GM18508 (cell line): ENCODE results near the gene ACOT11.
"Not testable (repeated sequence)": the region's sequence is repeated elsewhere in the genome, so short reads cannot be mapped to it uniquely, and the experiment has no call there.

ENCODE experiments used
- ATAC-seq: cut with Tn5 transposase; IDR thresholded peaks from one replicate; pipeline ENCODE4 v1.9.1; 2021; ENCODE audit warnings: moderate number of reproducible peaks; ENCODE audit not compliant: insufficient read depth, unreplicated experiment

The ACOT11 gene

DNA sequence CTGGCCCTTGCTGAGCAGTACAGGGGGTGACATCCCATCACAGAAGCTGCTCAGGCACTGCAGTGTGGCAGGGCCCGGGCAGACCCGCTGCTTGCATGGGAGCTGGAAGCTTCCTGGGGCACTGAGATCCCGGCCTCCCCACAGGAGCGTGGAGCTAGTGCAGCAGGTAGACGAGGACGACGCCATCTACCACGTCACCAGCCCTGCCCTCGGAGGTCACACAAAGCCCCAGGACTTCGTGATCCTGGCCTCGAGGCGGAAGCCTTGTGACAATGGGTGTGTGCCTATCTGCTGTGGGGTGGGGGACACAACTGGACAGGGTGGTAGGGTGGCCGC is 58.9 kb downstream of the ACOT11 start:
- no peak for ATAC-seq

DNA sequence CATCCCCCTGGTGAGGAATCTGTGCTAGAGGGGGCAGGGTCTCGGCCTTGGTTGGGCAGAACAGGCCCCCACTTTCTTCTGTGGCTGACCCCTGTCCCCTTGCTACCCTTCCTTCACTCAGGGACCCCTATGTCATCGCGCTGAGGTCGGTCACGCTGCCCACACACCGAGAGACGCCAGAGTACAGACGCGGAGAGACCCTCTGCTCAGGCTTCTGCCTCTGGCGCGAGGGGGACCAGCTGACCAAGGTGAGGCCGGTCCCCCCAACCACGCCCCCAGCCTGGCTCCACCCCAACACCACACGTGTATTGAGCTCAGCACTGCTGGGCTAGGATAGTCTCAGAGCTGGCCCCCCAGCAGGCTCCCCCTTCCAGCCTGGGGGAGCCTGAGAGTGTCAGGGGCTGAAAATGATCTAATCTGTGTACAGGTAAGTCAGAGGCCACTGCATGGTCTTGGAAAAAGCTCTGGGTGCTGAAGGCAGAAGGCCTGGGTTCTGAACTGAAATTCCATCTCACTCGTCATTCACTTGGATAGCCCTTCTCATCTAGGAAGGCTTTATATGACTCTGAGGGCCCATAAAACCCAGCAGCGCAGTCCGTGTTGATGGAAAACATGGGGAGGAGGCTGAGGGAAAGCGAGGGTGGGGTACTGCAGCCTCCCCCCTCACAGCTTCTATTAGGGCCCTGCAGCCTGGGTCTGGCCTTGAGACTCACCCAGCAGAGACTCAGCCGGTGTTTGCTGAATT is 60.0 kb downstream of the ACOT11 start:
- ATAC-seq: no peak

DNA sequence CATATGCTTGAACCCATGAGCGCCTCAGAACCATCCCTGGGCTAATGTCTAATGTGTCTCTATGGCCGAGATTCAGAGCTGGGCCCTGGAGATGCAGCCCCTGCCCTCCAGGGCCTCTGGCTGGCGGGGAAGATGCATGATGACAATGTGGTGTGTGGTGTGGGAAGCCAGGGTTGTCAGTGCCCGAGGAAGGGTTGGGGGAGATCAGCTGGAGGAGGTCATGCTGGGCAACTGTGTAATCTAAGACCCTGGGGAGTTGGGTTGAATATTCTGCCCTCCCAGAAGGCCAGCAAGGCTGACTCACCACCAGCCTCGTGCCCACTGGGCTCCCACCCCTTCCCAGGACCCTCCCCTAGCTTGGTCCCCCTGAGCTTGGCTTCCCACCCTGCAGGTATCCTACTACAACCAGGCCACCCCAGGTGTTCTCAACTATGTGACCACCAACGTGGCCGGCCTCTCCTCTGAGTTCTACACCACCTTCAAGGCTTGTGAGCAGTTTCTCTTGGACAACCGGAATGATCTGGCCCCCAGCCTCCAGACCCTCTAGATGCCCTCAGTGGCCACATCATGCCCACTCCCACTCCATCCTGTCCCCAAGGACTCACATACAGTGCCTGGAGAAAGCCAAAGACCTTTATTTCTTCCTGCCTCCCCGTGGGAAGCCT is 60.7 kb downstream of the ACOT11 start:
- no peak for ATAC-seq

DNA sequence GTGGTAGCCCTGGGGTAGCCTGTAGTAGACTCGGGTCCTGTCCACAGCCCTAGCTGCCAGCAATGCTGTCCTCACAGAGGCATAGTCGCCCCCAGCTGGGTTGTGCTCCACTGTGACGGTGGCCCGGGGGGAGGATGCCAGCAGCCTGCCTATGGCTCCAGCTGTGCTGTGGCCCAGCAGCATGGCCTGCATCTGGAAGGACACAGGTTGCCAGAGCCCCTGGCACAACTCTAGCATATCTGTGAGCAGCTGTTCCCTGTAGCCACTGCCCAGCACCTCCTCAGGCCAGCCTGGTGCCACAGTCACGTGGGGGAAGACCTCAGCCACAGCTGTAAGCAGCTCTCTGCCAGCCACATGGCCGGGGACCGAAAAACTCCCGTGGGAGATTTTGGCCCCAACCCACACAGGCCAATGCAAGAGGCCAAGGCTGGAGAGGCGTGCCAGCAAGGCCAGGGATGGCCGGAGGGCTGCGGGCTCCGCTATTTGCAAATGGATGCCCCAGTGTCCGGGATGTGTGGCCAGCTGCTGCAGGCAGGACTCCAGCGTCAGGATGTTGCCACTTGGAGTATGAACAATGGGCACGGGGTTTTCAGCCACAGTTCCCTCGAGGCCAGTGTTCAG is 61.4 kb downstream of the ACOT11 start:
- ATAC-seq: no peak

DNA sequence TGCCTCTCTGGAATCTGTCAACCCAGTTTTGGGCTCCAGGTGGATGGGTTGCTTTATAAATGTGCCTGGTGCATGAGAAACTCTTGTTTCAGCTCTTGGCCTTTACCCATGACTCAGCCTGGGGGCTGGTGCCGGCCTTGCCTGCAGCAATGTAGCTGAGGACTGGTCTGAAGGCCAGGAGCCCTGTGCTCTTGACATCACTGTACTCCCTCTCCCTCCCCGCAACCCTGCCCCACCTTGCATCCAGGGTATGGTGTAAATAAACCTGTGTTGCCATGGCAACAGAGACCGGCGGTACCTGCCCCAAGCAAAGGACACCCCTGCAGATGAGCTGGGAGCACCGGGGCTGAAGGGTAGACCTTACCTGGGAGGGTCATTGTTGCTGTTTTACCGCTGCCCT is 62.0 kb downstream of the ACOT11 start:
- no peak for ATAC-seq

DNA sequence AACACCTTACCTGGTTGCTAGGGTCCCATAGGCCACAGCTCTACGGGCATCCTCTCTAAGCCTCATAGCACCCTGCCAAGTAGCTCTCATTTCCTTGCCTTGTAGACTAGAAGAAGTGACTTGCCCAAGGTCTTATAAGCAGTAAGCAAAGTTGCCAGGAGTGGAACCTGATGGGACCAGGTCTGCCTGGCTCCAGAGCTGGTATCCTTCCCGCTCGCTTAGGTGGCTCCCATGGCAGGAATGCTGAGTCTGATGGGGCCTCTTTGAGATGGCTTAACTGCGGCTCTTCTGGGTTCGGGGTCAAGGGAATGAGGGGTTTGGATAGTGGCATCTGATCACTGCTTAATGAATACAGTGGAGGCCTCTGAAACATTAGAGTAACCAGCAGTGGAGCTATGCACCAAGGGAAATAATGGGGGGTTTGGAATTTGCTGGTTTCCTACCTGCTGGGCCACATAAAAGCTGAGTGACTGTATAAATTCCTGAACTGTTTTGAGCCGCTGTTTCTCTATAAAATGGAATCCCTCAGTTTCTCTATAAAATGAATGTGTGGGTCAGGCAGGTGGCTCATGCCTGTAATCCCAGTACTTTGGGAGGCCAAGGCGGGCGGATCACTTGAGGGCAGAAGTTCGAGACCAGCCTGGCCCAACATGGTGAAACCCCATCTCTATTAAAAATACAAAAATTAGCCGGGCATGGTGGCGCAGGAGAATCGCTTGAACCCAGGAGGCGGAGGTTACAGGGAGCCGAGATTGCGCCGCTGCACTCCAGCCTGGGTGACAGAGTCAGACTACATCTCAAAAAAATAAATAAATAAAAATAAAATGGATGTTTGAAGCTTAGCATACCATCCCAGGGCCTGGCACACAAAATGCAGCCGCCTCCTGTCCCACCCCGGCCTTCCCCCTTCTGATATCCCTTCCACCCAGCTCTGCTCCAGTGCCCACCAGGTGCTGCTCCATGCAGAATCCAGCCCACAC is 62.9 kb downstream of the ACOT11 start:
- no peak for ATAC-seq

DNA sequence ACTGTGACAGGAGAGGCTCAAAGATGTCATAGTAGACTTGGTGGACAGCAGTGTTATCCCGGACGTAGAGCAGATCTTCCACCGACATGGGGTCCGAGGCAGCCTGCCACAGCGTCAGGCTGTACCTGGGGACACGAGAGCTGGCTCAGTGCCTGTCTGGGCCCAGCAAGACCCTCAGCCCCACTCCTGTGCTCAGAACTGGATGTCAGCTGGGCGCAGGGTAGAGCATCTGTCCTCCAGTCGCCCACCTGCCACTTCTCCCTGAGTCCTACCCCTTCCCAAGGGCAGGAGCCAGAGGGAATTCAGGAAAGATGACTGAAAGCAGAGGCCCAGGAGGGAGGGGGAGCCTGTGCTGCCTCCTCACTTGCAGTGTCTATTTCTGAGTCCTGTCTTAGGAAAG is 63.6 kb downstream of the ACOT11 start:
- ATAC-seq: no peak

DNA sequence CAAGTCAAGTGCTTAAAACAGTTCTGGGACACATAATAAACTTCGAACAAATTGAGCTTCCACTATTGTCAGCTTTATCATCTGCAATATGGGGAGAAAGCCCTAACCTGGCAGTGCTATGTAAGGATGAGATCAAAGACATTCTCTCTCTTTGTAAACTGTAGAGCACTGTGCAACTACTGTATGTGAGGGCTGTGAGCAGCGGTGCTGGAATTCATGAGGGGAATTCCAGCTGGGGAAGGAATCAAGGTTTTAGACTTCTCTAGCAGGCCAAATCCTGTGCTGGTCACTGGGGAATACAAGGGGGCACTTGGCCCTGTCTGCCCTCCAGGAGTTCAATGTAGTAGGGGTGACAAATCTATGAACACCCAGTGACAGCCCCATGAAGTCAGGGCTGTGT is 66.0 kb downstream of the ACOT11 start:
- no peak for ATAC-seq

DNA sequence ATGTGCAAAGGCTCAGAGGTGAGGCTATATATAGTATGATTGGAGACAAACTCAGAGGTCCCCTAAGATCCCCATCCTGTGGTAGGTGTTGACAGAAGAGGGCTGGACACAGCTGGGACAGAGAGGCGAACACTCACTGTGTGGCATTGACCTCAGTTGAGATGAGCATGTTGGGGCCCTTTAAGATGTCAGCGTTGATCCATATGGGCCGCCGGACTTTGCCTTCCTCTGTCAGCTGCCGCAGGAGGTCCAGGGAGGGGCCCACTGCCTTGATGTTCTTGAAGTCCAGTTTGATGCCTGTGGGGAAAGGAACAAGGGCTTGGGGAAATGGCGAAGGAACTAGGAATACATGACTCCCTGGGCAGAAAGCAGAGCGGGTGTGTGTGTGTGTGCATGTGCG is 66.5 kb downstream of the ACOT11 start:
- ATAC-seq: no peak

DNA sequence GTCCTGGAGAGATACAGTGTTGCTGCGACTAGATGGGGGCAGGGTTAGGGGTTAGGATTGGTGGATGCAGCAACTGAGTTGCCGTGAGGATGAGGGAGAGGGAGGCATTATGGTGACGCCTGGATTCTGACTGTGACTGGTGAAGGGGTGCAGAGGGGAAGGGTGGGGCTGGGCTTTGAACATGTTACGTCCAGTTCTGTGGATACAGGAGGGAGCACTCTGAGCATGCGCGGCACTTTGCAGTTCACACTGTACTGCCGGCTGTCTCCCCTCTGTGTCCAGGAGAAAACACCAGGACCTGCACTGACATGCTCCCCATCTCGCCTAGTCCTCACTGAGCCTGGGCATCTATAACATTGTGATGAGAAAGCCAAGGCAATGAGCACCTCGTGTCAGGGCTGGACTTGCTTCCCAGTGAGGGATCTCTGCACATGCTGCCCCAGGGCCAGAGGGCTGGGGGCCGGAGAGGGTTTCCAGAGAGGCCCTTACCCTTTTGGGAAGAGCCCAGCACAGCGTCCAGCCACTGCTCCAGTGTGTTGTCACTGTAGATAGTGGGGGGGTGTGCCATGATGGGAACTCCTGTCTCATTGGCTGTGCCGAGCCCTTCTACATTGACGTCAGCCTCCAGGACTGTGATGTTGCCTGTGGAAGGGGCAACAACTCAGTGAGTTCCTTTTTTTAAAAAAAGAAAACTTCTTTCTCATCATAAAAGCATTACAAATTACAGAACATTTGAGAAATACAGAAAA is 67.7 kb downstream of the ACOT11 start:
- ATAC-seq: no peak

DNA sequence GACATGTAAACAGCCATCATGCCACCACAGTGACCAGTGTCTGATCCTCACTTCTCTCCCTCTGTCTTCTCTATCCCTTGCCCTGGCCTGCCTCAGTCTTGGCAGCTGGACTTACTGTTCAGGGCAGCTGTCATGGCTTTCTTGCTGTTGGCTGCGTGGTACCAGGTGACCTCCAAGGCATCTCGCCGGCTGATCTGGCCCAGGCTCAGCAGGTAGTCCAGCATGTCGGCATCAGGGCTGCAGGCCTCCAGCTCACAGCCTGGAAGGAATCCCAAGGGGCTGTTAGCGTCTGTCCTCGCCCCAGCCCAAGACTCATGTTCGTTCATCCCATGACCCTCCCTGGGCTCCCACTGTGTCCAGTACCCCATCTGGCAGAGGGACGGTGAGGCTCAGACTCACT is 71.7 kb downstream of the ACOT11 start:
- ATAC-seq: no peak

DNA sequence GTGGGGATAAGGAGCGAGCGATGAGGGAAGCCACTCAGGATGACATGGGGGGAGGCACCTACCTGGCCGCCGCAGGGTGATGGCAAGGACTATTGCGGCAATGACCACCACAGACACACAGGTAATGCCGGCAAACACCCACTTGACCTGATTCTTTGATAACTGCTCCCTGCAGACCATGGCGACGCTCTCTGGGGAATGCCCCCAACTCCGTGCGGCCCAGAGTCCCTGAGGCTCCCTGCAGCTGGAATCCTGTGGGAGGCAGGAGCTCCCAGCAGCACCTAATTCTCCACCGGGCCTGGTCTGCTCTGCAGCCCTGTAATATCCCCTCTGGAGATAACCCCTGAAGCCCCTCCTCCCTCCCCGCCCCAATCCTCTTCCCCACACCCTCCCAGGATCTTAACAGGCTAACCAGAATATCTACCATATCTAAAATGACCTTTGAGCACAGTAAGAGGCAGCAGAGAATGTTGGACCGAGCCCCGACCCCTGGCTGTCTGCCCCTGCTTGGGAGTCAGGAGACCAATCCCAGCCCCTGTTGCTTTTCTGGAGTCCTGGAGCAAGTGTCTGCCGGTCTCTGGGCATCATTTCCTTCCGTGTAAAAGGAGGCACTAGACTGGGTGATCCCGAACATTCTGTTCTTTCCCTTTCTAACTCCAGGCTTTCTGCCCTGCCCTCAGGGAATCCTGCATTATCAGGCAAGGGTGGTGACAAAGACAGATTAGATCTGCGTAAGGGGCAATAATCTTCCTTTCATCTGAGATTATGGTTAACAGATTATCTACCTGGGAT is 75.4 kb downstream of the ACOT11 start, which contains the start of gene FAM151A:
Gene FAM151A (minus strand): TSS at position 310 of the 792 bp plus-strand sequence. CDS start 130 bp downstream, at position 180.
- ATAC-seq: no peak

DNA sequence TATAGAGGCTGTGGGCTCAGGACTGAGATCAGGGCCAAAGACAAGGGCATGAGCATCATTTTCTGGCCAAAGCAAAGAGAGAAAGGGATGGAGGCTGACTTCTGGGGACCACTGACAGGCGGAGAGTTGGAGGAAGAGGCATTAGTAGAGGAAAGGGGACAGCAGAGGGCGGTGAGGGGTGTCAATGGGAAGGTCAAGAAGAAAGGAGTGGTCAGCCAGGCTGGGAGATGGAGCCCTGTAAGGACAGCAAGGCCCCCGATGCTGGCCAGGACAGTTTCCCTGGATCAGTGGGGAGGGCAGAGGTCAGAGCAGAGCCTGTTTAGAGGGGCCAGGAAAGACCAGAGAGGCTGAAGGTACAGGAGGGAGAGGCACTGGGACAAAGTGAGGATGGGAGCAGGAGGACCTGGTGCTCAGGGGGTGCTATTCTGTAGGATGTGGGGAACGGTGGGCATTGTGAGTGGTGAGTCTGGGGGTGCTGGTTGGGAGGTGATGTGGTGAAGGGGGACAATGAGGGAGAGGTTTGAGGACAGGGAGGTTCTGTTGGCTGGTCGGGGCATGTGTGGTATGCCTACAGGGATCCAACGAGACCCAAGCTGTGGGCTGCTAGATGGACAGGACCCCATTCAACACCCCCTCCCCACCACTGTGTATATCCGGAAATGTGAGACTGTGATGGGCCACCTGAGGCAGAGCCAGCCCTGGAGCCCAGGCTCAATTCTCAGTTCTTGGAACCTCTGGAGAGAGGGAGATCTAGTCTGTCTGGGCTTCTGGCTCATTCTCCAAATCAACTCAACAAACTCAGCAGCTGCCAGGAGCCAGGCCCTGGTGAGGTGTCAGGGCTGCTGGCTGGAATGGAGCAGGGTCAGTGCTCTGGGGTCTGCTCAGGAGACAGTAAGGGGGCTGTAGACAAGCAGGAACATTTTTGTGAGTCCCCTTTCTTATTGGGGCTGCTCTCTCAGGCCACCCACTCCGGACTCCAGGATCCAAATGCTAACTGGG is 76.7 kb downstream of the ACOT11 start:
- no peak for ATAC-seq

DNA sequence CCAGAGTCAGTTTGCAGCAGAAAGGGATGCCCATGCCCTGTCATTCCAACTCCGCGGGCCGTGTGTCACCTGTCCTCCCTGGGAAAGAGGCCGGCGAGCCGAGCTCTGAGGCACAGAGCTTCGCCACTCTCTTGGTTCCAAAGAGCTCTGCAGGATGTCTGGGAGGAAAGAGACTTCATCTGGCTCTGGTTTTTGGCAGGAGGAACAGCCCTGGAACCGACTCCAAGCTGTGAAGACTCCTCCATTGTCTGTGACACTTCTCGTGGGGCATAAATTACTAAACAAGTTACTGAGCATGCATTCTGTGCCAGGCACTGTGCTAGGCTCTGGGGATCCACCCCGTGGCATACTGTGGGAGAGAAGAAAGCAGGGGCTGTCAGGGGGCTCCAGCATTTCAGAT is 79.2 kb downstream of the ACOT11 start:
- no peak for ATAC-seq

DNA sequence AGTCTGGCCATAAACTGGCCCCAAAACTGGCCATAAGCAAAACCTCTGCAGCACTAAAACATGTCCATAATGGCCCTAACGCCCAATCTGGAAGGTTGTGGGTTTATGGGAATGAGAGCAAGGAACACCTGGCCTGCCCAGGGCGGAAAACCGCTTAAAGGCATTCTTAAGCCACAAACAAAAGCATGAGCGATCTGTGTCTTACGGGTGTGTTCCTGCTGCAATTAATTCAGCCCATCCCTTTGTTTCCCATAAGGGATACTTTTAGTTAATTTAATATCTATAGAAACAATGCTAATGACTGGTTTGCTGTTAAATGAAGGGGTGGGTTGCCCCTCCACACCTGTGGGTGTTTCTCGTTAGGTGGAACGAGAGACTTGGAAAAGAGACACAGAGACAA is 87.8 kb downstream of the ACOT11 start:
- ATAC-seq: not testable (repeated sequence)

DNA sequence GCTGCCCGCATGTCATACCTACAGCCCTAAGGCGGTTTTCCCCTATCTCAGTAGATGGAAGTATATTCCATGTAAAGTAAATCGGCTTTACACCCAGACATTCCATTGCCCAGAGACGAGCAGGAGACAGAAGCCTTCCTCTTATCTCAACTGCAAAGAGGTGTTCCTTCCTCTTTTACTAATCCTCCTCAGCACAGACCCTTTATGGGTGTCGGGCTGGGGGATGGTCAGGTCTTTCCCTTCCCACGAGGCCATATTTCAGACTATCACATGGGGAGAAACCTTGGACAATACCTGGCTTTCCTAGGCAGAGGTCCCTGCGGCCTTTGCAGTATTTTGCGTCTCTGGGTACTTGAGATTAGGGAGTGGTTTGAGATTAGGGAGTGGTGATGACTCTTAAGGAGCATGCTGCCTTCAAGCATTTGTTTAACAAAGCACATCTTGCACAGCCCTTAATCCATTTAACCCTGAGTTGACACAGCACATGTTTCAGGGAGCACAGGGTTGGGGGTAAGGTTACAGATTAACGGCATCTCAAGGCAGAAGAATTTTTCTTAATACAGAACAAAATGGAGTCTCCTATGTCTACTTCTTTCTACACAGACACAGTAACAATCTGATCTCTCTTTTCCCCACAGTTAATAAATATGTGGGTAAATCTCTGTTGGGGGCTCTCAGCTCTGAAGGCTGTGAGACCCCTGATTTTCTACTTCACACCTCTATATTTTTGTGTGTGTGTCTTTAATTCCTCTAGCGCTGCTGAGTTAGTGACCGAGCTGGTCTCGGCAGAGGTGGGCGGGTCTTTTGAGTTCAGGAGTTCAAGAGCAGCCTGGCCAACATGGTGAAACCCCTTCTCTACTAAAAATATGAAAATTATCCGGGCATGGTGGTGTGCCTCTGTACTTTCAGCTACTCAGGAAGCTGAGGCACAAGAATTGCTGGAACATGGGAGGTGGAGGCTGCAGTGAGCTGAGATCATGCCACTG is 88.7 kb downstream of the ACOT11 start:
- not testable (repeated sequence) for ATAC-seq

DNA sequence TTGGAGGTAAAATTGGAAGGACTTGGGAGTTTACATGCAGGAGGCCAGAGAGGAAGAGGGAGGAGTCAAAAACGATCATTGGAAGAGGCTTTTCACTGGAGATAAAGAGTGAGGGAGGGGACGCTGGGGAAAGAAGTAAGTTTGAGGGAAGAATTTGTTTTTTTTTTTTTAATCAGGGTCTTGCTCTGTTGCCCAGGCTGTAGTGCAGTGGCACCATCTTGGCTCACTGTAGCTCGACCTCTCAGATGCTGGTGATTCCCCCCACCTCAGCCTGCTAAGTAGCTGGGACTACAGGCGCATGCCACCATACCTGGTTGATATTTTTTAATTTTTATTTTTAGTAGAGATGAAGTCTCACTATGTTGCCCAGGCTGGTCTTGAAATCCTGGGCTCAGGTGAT is 92.3 kb downstream of the ACOT11 start:
- ATAC-seq: no peak
